ENCODE data around the gene PLD1.
A peak's percentile ranks its signal among the peaks of the same experiment; 100 is the strongest.

Gene PLD1

GRCh38 chr3:171790898-171791691 is 19.2 kb downstream of the PLD1 start:
- DNase-seq = no peak

GRCh38 chr3:171790574-171790897 is 19.7 kb downstream of the PLD1 start:
- DNase-seq = no peak

DNA sequence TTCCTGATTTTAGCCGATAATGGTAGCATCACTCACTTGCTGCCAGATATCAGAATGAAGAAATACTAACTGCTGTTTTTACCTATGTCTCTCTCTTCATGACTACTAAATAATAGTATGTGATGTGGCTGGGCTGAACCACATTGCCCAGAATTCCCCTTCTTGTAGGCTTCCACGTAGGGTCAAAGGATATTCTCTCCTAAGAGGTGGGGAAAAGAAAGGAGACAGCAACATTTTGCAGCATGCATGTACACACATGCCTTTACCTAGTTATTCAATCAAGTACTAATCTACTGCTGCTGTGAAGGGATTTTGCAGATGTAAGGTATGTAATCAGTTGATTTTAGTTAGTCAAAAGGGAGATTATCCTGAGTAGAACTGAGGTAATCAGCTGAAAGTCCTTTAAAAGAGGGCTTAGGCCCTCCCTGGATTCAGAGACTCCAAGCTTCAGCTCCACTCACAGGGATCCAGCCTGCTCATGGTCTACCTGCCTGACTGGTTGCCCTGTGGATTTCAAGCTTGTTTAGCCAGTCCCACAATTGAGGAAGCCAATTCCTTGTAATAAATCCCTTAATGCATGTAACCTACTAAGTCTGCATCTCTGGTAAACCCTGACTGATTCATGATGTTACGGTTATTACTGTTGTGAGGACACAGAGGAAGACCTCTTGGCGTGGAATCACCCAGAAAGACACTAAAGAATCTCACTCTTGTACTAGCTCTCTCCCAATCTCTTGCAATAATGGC is 20.4 kb downstream of the PLD1 start:
- DNase-seq = no peak

DNA sequence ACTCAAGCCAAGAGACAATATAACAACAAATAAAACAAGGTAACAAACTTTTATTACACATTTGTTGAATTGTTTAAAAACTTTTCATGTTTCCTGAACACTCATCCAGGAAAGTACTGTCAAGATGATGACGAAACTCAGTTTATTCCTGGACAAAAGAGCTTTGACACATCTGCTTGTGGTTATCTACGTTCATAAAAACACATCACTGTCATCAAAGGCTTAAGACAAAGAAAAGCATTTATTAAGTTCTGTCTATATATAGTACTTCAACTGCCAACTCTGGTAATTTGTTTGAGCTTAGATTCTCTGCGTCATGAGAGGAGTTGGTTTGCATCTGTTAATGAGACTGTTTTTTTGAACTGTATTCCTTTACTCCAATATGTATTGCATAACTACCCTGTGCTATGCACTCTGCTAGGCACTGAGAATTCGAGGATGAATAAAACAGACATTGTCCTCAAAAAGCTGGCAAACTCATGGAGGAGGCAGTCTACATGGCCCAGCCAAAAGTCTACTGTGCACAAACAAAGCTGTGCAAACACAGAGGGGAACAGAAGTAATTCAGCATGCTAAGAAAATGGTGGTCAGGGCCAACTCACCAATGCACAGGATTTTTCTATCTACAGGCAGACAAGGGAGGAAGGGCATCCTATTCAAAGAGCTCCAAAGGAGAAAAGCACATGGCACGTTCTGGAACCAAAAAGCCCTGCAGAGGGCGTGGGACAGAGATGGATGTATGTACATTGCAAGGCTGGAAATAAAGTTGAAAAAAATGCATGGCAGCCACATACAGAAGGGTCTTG is 21.5 kb downstream of the PLD1 start:
- peak; percentile 57 to 71 for DNase-seq

DNA sequence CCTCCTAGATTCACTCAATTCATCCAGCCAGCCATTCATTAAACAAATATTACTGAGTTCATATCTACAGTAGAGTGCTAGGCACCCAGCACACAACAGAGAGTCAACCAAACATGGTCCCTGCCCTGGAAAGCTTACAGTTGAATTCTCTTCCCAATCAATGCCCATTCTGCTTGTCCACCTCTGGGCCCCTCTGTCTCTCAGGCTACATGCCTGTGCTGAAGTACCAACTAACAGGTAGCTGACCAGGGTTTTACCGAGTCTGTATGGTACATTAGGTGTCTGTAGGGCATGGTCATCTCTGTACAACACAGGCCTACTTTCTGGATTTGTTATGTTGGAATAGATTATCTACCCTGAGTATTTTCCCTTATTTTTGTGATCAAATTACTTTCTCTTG is 23.3 kb downstream of the PLD1 start:
- DNase-seq = no peak

DNA sequence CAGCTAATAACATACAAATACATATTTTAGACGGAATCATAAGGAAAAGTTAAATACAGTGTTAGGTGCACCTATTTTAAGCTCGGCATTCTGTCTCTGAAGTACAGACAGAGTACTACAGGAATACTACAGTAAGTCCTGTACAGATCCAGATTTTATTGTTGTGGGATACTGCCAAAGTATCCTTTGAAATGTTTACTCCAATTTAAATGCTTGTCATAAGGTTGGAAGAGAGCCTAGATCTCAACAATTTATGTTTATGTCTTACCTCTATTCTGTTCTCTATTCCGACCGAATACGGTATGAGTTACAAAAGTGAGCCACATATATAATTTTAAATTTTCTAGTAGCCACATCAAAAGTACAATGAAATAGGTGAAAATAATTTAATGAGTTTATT is 25.3 kb downstream of the PLD1 start:
- DNase-seq = no peak

DNA sequence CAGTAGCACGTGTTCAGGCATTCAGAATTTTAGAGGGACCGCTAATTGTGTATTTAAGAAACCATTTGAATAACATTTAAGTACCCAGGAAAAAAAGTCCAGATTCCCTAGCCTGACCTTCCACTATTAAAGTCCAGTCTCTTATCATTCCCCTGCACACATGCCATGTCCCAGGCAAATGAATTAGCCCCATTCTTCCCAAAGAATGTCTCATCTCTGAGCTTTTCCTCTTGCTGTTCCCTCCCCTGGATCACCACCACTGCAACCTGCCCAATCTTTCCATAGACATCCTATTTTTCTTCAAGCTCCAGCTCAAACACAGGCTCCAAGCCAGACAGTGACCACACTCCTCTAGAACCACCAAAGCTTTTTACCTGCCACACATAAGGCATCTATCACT is 25.9 kb downstream of the PLD1 start:
- no peak for DNase-seq

DNA sequence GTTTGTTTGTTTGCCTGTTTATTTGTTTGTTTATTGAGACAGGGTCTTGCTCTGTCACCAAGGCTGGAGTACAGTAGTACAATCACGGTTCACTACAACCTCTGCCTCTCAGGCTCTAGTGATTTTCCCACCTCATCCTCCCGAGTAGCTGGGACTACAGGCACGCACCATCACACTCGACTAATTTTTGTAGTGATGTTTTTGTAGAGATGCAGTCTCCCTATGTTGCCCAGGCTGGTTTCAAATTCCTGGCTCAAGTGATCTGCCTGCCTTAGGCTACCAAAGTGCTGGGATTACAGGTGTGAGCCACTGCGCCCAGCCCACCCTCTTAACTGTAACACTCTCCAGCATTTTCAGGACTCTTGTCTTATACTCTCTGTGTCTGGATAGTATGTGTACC is 26.7 kb downstream of the PLD1 start:
- DNase-seq = no peak

DNA sequence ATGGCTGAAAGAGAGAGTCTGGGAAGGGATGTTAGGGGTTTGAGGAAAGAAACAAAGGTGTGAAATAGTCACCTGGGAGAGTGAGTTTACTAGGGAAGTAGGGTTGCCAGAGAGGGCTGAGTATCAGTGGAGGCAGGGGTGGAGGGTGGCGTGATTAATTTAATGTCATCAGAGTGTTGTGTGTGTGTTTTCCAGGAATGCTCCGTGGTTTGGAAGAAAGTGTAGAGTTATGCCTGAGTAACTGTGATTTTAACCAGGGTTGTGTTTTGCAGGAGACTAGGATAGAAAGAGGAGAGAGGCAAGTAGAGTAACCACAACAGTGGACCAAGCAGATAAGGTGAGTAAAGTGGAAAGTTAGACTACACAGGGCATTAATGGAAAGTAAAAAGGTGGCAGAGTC is 27.2 kb downstream of the PLD1 start:
- DNase-seq = no peak

DNA sequence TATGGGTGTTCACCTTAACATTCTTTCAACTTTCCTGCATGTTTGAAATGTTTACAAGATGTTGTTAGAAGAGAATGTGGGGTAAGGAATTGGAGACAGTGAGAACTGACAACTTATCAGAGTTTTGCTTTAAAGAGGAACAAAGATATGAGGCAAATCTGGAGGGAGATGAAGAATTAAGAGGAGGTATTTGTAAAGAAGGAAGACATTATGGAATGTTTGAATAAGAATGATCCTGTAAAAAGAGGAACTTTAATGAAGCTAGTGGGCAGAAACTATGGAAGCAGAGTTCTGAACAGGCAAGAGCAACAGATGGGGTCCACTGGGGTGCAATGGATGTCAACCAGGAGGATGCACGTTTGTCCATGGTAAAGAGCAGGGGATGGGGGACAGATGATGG is 27.7 kb downstream of the PLD1 start:
- DNase-seq = no peak

GRCh38 chr3:171781711-171782127 is 28.6 kb downstream of the PLD1 start:
- DNase-seq = no peak

DNA sequence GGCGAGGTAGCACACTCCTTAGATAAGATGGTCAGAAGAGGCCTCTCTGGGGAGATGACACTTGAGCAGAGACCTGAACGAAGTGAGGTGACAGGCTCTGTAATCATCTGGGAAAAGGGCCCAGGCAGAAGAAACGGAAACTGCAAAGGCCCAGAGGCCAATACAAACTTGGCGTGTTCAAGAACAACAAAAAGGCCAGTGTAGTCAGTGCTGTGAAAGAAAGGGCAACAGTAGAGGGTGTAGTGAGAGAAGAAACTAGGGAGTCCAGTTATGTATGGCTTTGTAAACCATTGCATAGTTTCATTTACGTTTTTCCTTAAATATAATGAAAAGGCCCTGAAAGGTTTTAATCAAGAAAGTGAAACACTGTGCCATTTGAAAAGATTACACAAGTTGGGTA is 31.8 kb downstream of the PLD1 start:
- no peak for DNase-seq

DNA sequence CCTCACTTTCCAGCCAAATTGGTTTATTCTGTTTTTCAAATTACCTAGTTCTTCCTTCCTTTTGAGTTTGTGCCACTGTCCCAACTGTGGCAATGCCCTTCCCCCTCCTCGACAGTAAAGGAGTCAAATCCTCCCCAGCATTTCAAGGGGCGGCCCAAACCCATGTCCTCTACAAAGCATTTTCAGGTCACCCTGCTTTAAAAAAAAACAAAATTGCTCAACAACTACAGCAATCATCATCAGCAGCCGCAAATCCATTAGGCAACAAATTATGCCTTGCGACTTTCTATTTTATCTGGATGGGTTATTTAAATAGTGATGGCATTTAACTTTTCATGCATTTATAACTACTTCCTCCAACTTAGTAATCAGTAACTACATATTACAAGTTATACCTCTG is 32.7 kb downstream of the PLD1 start:
- no peak for DNase-seq

DNA sequence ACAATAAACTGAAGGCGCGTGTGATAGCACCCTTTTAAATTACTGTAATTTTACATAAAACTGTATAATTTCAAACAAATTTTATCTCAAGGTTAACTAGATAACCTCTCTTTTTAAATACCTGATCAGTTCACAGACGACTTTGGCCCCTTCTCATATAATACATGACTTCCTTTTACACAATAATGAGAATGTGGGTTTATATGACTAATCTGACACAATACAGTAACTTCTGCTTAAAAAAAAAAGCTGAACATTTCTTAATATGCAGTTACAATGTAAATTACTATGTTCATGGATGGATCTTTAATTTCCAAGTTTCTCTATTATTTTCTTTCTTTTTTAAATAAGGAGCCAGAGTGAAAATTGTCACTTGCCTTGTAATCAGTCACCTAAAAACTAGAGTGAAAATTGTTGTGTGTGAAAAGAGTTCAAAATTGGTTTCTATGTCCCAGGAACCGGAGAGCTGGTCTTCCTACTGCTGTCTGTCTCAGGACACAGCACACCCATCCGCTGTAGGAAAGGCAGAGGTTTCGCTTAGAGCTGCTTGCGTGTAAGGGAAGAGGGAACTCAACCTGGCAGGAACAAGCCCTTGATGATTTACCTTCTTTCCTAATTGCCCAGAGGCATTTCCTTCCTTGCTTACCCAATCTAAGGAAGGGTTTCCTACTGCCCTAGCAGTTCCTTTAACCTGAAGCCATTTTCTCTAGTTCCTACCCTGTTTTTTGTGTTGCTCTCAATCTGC is 33.3 kb downstream of the PLD1 start:
- no peak for DNase-seq

DNA sequence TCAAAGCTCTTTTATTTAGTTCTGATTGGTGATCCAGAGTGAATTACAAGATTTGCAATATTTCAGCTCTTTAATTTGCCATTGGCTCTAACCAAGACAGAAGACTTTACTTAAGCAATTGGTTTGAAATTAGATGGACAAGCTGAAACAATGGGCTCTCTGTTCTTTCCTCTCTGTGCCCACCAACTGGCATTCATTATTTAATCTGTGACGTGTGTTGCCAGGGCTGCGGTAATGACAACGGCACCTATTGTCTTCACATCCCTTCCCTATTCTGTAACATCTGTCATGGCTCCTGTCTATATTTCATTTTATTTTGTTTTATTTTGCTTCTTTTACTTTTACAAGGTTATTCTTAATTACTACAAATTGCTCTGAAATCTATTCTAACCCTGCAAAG is 33.9 kb downstream of the PLD1 start:
- DNase-seq = no peak

DNA sequence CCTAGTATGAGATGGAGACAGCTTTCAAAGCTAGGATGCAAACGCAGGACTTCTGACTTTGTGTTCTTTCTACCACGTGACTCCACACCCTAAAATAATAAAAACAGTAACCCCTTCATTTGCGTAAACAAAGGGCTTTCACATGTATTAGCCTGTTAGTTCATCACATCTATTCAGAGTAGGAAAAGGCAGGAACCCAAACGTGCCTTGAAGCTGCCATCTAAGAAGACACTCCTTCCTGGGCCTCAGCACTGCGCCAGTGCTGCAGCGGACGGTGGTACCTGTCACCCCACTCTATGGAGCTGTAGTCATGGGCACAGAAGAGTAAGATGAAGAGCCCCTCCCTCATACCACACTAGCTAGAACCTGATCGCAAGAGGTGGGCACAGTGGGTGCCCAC is 34.3 kb downstream of the PLD1 start:
- DNase-seq = no peak

DNA sequence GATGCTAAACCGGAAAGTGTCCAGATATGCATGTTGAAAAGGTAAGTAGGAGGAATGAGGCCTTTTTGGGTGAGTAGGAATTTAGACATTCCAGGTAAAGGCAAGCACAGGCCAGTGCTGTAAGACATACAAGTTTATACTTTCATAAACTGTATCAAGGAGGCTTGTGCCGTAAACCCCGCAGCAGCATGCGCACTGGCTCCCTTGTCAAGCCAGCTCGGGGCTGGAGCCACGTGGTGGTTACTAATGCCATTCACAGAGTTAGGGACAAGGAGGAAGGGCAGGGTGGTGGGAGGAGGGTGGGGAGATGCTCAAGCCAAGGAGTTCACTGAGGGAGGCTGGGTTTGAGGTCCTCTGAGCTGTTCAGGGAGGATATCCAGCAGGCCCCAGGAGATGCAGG is 35.8 kb downstream of the PLD1 start:
- no peak for DNase-seq

- peak; percentile 52 to 63 for DNase-seq
Observed at GRCh38 chr3:171772427-171773056, 37.7 kb downstream of the PLD1 start.

- DNase-seq = no peak
Observed at GRCh38 chr3:171770689-171771620, 39.3 kb downstream of the PLD1 start.

- no peak for DNase-seq
Observed at GRCh38 chr3:171769461-171769860, 40.8 kb downstream of the PLD1 start.

DNA sequence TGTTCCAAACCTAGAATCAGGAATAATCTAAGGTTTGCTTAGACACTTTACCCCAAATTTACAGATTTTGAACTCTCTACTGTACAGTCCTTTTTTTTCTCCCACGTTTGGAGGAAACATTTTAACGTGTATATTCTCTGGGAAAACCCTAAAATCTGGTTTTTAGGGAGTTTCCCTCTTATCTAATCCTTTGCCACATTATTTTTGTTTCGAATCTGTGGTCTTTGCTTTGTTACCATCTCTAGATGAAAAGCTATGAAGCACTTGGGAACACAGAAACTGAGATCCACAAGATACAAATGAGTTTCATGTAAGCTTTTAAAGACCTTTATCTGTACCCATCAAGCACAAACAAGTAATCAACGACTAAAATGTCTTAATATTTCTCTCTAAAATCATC is 41.3 kb downstream of the PLD1 start:
- no peak for DNase-seq
